Kasumi-1 (cell line): ENCODE results near the gene ASAP3.

Experiments used
- DNase-seq, 2 experiments: peaks; one replicate each; lab custom pipeline; 2025; lab: John Stamatoyannopoulos, UW

The ASAP3 gene

DNA sequence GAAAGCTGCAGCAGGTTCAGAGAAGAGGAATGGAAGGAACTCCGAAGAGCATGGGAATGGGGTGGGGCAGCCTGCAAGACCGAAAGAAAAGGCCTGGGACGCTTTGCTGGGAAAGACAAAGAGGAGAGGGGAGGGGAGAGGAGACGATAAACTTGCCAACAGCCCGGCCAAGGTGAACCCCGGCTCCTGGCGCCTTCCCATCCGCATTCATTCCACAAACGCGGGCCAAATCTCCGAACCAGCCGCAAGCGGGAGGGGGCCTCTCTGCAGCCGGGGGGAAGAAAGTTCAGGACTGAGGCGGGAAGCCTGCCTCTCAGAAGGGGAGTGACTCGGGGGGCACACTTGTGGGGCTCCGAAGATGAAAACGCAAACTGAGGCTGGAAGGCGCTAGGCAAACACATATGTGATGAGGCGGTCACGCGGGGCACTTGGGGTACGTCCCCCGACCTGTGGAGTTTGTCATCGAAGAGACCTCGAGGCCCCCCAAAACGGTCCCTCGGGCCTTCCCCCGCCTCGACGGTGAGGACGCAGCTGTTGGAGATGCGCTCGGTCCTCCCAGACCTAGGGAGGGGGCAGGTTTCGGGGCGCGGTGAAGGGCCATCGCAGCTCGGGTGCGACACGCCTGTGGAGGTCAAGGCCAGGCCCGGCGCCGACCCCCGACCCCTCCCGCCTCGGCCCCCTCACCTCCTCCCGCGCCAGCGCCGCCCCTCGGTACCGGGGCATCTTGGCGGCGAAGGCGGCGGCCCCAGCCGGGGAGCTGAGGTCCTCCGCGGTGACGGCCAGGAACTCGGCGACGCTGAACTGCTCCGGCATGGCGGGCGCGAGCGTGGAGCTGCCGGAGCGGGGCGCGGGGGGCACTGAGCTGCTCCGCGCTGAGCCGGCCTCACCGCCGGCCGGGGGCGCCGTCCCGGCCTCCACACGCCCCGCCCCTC lies at the start of gene ASAP3:
Gene ASAP3 (minus strand): TSS at position 859 of the 932 bp plus-strand sequence. CDS start 46 bp downstream, at position 813.
- peak in 1 of 2 experiments; percentile 29 for DNase-seq

DNA sequence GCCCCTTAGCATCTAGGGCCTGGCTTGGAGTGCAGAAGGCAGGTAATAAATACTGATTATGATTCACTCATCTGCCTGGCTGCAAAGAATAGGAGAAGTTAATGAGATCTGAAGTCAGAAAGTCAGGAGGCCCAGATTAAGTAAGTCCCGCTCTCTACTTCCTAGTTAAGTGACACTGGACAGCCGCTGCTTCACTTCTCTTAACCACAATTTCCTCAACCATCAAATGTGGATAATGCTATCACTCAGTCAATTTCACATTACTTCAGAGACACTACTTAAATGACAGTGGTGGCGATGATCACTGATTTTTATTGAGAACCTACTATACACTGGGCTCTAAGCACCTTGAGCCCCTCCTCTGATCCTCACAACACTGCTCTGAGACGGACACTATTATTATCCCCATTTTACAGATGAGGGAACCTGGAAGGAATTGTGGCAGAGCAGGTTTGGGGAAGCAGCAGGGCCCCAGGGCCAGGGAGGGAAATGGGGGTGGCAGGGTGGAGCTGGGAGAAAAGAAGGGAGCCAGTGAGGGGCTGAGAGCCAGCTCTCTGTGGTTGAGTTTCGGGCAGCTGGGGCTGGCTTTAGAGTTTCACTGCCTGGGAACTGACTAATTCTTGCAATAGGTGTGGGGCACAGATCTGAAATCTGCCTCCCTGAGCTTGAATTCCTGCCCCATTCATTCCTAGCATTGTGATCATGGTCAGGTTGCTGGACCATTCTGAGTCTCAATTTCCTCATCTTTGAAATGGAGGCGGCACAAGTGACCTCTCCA lies 49.5 kb upstream of the ASAP3 start:
- peak; percentile 89 to 90 for DNase-seq

DNA sequence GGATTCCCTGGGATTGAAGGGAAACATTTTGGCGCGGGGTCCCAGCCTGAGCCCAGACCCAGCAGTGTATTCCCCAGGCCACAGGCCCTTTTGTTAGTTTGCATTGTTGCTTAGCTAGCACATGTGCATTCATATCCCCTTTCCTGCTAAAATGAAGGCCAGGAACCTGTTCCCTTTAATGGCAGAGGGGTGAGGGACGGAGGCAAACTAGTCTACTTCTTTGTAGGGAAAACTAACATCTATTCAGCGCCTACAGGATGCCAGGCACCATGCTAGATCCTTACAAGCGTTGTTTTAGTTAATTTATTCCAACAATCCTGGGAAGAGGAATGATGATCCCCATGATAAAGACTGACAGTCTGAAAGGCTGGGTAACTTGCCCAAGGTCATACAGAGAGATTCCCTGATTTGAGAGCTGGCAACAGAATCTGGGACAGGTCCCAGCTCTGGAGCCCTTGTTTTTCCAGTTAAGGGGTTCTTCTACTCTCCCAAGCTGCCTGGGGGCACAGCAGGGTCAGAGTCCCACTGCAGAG lies 47.6 kb upstream of the ASAP3 start:
- no peak for DNase-seq

DNA sequence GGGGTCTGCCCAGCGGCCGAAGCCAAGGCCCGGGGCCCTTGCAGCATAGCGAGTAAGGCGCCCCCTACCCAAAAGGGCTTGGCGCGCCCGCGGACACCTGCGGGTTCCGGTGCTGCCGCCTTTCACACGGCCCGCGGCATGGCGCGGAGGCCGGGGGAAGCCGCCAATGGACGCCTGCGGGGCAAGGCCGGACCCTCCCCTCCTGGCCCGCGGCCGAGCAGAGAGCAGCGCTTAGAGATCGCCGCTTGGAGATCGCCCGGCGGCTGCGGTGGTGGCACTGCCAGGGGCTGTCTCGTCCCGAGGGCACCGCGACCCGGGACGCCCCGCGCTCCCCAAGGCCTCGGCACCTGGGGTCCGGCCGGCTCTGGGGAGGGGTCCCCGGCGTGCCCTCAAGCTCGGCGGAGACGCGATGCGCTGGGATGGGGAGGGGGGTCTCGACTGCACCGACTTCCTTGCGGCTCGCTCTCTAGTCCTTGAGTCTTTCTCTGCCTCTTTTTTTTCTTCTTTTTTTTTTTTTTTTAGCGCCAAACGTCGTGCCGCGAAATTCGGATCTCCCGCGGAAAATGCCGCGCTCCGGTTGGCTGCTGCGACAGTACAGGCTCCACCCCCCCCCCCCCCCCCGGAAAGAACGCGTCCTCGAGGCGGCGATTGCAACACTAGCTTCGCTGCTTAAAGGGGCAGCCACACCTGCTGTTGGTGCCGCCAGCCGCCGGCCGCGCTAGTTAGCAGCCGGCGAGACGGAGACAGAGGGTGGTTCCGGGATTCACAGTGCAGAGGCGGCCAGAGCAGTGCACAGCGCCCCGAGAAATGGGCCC lies 47.0 kb upstream of the ASAP3 start, which contains the start of gene E2F2:
Gene E2F2 (minus strand): TSS at position 487 of the 815 bp plus-strand sequence. CDS start 440 bp downstream, at position 47.
- peak; percentile 78 to 79 for DNase-seq

DNA sequence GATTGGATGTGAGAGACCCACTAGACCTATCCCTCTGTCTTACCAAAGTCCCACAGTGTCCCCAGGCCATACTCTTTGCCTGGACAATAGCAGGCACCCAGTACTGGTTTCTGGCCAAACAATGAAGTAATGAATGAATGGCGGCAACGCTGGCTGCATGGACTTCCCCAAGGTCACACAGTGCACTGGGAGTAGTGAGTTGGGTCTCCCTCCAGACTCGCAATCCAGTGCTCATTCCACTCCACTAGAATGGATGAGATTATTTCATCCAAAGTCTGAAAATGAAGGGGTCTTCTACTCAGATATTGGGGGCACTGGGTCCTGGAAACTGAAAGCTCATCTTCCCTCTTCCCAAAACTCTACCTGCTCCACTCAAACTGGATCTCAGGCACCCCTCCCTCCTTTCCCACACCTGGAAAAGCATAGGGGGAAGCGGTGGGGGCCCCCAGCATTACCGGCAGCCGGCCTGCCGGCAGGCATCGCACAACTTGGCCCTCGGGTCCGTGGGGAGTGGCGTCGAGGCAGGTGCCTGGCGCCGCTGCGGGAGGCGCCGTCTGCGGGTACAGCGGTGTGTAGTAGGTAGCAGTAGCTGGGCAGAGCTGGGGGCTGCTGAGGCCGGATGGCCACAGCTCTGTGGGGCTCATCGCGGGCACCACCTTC lies 46.2 kb upstream of the ASAP3 start:
- no peak for DNase-seq

DNA sequence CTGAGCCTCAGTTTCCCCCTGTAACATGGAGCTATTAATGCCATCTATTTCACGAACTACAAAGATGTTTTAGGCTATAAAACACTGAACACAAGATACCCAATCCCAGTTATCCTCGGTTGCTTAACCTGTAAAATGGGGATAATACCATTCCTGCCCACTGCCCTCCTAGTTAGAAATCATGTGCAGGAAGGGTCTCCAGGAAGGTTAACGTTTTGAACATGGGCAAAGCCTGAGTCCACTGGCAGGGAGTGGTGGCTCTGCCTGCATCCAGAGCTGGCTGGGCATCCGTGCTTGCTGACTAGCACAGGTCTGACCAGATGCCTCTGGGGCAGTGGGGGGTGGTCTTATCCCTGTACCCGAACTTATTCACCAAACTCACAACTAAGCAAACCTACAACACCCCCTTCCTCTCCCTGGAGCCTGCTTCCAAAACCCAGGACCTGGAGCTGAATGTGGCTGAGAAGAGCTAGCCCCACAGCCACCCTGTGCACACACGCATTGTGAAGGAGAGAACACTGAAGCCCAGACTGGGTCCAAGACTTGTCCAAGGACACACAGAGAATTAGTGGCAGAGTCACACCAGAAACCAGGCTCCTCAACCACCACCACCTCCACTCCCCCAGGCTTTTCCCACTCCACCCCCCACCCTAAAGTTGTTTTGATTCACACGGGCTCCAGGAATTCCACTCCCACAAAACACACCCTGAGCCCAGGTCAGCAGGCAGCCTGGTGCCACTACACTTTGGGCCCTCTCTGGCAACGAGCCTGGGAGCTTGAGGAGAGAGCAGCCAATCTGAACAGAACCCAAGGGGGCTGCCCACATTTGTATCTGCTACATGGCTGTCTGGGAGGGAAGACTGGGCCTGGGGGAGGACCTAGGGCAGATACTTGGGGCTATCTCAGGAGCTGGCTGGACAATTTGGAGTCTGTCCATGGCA lies 45.4 kb upstream of the ASAP3 start:
- no peak for DNase-seq

DNA sequence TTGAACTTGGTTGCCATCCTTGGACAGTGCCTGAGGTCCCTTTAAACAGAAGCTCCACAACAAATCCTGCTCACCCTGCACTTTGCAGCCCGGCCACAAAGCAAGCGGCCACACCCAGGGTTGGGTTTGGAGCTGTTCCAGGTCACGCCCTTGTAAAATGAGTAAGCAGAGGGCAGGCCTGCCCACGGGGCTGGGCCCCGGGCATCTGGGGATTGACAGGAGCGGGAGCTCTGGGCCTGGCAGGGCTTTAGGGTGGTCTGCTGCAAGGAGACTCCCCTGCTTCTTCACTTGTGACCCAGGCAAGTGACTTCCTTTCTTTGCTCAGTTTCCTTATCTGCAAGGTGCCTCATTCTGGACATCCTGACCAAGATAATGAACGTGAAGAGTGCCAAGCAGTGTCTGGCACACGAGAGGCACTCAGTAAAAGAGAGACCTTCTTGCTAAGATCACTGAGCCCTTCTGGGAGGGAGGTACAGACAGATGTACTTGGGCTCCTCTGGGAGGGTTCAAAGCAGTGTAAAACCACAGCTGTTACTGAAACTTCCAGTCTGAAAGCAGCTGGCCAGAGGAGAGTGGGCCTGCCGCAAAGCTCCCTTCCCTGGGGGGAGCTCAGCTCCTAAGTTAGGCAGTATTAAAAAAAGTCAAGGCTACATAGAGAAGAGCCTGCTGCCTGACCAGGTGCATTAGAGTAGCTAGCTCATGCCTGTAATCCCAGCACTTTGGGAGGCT lies 44.4 kb upstream of the ASAP3 start:
- DNase-seq: peak; percentile 25 to 41

DNA sequence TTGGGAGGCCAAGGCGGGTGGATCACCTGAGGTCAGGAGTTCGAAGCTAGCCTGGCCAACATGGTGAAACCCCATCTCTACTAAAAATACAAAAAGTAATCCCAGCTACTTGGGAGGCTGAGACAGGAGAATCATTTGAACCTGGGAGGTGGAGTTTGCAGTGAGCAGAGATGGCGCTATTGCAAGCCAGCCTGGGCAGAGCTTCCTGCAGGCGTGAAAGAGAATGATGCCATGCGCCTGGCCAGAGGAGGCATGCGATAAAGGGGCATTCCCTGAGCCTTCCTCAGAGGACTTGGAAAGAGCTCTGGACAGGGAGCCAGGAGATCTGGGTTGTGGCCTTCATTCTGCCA lies 43.9 kb upstream of the ASAP3 start:
- DNase-seq: no peak

DNA sequence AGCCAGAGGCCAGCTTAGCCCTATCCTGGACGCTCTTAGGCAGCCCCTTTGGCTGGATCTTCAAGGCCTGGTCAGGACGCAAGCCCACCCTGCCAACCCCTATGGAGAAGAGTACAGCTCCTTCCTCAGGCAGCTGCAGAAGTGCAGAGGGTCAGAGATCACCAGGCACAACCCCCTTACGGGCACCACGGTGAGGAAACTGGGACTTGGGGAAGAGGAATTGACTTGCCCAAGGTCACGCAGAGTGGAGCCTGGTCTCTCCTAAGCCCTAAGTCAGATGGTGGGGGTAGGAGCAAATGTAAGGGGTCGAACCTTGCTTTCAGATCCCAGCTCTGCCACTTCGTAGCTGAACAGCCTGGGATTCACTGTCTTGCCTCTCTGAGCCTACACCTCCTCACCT lies 43.4 kb upstream of the ASAP3 start:
- no peak for DNase-seq

DNA sequence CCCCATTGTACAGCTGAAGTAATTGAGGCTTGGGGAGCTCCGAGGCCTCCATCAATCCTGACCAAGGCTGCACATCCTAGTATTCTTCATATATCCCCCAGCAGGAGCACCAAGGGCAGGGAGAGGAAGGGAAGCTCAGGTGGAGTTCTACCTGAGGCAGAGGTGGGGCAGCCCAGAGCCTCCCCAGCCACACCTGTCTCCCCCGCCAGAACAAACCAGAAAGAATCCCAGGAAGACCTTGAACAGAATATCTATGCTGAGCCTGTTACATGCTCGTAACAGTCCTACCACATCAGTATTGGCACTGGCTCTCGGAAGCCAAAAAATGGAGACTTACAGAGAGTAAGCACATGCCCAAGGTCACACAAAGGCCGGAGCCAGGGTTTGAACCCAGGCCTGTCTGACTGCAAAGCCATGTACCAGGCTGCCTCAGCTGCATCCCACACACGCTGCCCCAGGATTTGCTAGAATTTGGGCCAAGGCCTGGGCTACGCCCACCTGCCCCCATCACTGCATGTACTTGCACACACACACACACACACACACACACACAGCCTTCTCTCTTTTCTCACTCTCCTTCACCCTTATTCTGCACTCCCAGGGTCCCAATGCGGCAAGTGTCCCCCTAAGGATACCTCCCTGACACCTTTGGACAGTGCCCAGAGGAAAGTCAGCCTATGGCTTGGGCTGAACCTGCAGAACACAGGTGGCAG lies 42.5 kb upstream of the ASAP3 start:
- no peak for DNase-seq

DNA sequence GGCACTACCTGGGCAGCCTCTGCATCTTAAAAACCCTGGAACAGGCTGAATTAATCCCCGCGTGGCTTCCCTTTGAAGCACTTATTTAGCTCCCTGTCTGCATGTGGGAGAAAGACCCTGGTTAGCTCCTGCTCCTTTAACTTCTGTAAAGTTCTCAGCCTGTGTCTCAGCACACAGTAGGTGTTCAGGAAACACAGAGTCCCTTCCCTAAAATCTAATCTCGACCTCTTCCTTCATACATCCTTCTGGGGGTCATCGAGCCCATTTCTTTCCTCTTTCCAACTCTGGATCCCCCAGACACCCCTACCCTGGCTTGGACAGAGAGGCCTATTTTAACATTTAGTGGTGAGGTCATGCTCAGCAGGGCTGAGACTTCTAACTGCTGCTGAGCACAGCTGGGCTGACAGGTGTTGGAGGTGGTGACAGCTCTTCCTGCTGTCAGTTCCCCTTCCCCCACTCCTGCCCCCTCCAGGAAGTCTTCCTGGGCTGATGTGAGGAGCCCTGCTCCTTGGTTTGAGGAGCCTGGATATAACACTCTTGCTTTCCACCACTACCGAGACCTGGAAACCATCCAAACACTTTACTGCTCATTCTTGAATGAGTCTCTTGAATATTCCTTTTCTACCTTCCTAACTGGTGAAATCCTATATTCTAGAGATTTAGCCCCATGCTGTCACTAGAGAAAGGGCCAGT lies 41.7 kb upstream of the ASAP3 start:
- DNase-seq: no peak

DNA sequence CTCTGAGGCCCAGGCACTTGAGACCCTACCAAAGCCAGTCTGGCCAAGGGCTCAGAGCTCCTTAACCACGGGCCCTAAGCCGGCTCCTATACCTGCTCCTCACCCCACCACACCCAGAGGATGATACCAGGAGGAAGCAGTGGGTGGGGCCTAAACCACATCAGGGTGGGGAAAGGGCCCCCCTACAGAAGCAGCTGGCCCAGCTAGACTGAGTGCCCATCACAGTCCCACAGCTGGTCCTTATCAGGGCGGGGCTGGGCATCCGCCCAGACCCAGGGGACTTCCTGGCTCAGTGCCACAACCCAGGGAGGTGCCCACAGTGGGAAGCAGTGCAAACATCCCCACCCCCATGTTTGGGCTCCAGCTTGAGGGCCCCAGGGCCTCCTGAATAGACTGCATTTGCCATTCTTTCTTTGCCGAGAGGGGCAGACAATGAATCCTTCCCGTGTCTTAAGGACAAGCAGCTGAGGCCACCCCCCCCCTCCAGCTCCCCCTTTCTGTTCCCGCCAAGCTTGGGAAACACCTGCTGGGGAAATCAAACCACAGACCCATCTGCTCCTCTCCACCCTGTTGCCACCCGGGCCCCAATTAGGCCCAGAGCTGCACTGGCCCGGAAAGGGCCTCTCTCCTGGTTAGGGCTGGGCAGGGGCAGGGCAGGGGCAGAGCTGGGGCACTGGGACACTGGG lies 40.9 kb upstream of the ASAP3 start:
- DNase-seq: no peak

DNA sequence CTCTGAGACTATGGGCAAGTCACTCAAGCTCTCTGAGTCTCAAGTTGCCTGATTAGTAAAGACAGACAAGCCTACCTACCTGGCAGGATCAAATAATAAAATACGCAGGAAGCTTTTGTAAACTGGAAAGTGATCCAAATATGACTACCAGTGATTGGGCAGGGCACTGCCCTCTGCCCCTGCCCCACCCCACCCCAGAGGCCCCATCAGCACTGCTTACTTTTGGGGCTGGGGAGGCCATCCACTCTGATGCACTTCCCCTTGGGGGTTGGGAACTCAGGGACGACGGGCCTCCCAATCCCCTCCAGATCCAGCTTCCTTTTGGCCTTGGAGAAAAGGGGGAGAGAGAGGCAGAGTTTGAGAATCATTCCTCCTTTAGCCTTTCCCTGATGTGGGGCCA lies 40.2 kb upstream of the ASAP3 start:
- DNase-seq: no peak

DNA sequence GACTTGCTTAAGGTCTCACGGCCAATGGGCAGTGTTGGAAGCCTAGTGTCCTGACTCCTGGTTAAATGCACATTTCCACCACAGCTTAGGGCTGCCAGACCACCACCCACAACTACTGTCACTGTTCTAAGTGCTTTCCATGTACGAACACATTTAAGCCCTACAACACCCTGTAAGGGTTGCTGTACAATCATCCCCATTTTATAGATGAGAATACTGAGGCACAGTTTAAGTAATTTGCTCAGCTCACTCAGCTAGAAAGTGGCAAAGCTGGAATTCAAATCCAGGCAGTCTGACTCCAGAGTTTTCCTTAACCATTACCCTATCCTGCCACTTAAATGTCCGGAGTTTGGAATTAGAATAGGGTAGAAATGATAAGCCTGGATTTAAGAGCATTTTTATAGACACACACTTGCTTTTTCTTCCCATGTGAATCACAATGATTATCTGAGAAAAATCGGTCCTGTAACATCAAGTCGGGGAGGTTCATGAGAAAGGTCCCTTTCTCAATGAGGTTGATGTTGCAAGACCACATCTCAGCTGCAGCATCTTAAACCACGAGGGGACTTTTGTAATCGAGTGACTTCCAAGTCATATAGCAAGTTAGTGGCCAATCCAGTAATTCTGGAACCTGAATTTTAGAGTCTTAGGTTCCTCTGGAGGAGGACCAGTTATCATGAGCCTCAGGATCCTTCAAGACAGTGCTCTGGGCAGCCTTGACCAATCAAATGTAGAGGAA lies 38.4 kb upstream of the ASAP3 start:
- no peak for DNase-seq

DNA sequence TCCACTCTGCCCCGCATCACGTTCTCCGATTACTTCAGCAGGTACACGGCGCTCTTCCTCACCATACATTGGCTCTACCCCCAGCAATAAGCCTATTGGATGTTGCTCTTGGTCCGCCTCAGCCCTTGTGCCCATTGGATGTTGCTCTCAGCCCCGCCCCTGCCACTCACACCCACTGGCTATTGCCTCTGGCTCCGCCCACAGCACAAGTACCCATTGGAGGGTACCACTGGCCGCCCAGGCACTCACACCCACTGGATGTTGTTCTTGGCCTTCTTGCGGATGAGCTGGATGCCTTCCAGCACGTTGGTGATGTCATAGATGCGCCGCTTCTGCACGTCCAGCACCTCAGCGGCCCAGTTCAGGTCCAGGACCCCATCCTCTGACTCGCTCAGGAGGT lies 37.6 kb upstream of the ASAP3 start:
- DNase-seq: no peak

DNA sequence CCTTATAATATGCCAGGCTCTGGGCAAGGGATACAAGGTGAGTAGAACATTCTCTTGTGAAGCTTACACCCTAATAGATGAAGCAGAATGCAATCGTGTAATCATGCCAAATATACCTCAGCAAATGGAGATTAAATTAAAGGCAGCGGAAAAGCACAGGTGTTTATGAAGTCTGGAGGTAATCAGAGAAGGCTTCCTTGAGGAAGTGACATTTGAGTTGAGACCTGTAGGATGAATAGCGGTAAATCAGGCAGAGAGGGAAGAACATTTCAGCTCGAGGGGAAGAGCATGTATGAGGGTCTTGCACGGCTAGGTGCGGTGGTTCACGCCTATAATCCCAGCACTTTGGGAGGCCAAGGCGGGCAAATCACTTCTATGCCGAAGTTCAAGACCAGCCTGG lies 33.6 kb upstream of the ASAP3 start:
- DNase-seq: no peak

DNA sequence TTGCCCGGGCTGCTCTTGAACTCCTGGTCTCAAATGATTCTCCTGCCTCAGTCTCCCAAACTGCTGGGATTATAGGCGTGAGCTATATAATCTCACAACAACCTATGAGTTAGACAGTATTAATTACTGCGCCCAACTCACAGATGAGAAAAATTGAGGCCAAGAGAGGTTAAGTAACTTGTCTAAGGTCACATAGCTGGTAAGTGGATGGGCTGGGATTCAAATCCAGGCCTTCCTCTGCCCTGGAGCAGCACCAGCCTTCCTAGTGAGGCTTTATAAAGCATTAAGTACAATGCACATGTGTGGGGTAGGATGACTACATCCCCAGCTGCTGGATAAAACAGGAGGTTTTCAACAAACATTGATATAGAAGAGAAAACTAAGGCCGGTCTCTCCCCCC lies 31.9 kb upstream of the ASAP3 start:
- no peak for DNase-seq
